Thyroid gland (tissue), 4 donors: ENCODE measurements around the gene MIEN1. TPM values are rescaled to one million over a fixed set of nuclear protein-coding genes. Genes with fewer than 3 reads are reported as not detected.
"Not testable (repeated sequence)": the region's sequence is repeated elsewhere in the genome, so short reads cannot be mapped to it uniquely, and the experiment has no call there.

Source experiments
- DNase-seq, 2 donors: peaks; one replicate each; pipeline ENCODE4 v3.0.0-alpha.2; 2019
- H3K27ac ChIP-seq, 3 donors: fragments of 200-600 bp; sonication (generic); 1 replicate in 2 of 3; 2 replicates in 1 of 3; pipeline ENCODE4 v1.5.1; 2016 to 2019; ENCODE audit warnings: mild to moderate bottlenecking in 1 of 3, moderate library complexity in 1 of 3
- H3K27me3 ChIP-seq: fragments of 200-600 bp; sonication (generic); one replicate; pipeline ENCODE4 v1.5.1; 2019
- H3K36me3 ChIP-seq, 2 donors: fragments of 200-600 bp; sonication (generic); one replicate each; pipeline ENCODE4 v1.5.1; 2016 to 2019
- H3K4me1 ChIP-seq, 2 donors: fragments of 200-600 bp; sonication (generic); one replicate each; pipeline ENCODE4 v1.5.1; 2017 to 2019
- H3K4me3 ChIP-seq, 3 donors: fragments of 200-600 bp; sonication (generic); replicated peaks in 1 of 3; 1 replicate in 2 of 3; 2 replicates in 1 of 3; pipeline ENCODE4 v1.5.1; 2016; ENCODE audit warnings: mild to moderate bottlenecking in 1 of 3
- H3K9me3 ChIP-seq: fragments of 200-600 bp; sonication (generic); one replicate; pipeline ENCODE4 v1.5.1; 2017
- CTCF ChIP-seq, 6 experiments: fragments of 200-600 bp in 3 of 6; fragments of 450-650 bp in 3 of 6; sonication (generic) in 3 of 6; IDR thresholded peaks; one replicate each; pipeline ENCODE4 v1.5.1; 2016 to 2019; ENCODE audit warnings: antibody characterized with exemption in 6 of 6, mild to moderate bottlenecking in 2 of 6, inconsistent platforms in 1 of 6, moderate library complexity in 1 of 6
- POLR2A ChIP-seq, 2 donors: fragments of 450-650 bp; IDR thresholded peaks; one replicate each; pipeline ENCODE4 v1.6.1; 2017; ENCODE audit warnings: antibody characterized with exemption in 2 of 2, mild to moderate bottlenecking in 2 of 2, moderate library complexity in 1 of 2
- WGBS, 2 donors: methylation state at CpG; one replicate each; pipeline ENCODE4 v1.1.5; 2017; 5-methylcytosine and 5-hydroxymethylcytosine counted together
- intact Hi-C: fragments of 100-400 bp; cut with DNase I; formaldehyde crosslinking; loops from one replicate; pipeline ENCODE4 v1.15.1; 2023
- total RNA-seq, 4 donors: library from RNA; depleted of rRNA; stranded (reverse); fragments of >200 nt; gene quantifications; one replicate each; pipeline ENCODE4 v1.2.3, GENCODE V29; 2016

Gene MIEN1
- total RNA-seq, 4 donors from 2014 or later = 39.8 to 134 (median 70.3) TPM

- Histone ChIP-seq H3K27me3 (no peaks in the 10 kb centered on the region), H3K9me3 (no peaks in the 10 kb centered on the region), H3K4me1 (peaks cover 47 to 55% of the 10 kb centered on the region in 2 donors), H3K27ac (peak overlapping the region; percentile 90 to 97 (median 92)), H3K4me3 (peak overlapping the region; percentile 13 to 91 (median 70)), H3K36me3 (no peaks in the 10 kb centered on the region)
- DNase-seq = no peak
- WGBS, 2 donors = 13 to 23% methylated on average over 10 of the region's 10 CpGs
- TF ChIP-seq CTCF (IDR thresholded peaks at IDR 0.05) (no peak), POLR2A (IDR thresholded peaks at IDR 0.05) (no peak)
- intact Hi-C loops = no loop called here
Measured at GRCh38 chr17:39701012-39701783, 29.1 kb downstream of the MIEN1 start.

GRCh38 chr17:39700148-39700987 is 30.0 kb downstream of the MIEN1 start:
- peak overlapping the region; percentile 13 to 91 (median 70) for H3K4me3 ChIP-seq
- H3K27ac ChIP-seq = peak overlapping the region; percentile 90 to 97 (median 92)
- H3K27me3 ChIP-seq = no peaks in the 10 kb centered on the region
- no peaks in the 10 kb centered on the region for H3K9me3 ChIP-seq
- H3K36me3 ChIP-seq = no peaks in the 10 kb centered on the region
- peaks cover 40 to 49% of the 10 kb centered on the region in 2 donors for H3K4me1 ChIP-seq
- DNase-seq = peak; percentile 64 to 67
- TF ChIP-seq POLR2A (IDR thresholded peaks at IDR 0.05) (no peak), CTCF (IDR thresholded peaks at IDR 0.05) (no peak)
- WGBS, 2 donors = 2 to 3% methylated on average over 26 to 38 of the region's 57 CpGs
- intact Hi-C loops = no loop called here

GRCh38 chr17:39699818-39700147 is 30.5 kb downstream of the MIEN1 start, which contains the start of gene ERBB2:
Gene ERBB2 (plus strand): TSS chr17:39700064. CDS start chr17:39700239, 175 bp downstream.
- Histone ChIP-seq H3K27me3 (no peaks in the 10 kb centered on the region), H3K4me3 (peak within 1 kb of the TSS; percentile 13 to 91 (median 70)), H3K4me1 (peaks cover 34 to 43% of the 10 kb centered on the region in 2 donors), H3K27ac (peak within 1 kb of the TSS; percentile 90 to 97 (median 92)), H3K36me3 (no peaks in the 10 kb centered on the region), H3K9me3 (no peaks in the 10 kb centered on the region)
- 1 to 2% methylated on average over 16 to 17 of the region's 20 CpGs for WGBS, 2 donors
- peak; percentile 89 to 90 for DNase-seq
- TF ChIP-seq POLR2A (IDR thresholded peaks at IDR 0.05) (peak in 1 of 2 donors; percentile 94), CTCF (IDR thresholded peaks at IDR 0.05) (no peak)
- intact Hi-C loops = no loop called here

GRCh38 chr17:39699157-39699817 is 31.0 kb downstream of the MIEN1 start:
- WGBS, 2 donors = 45 to 46% methylated on average over 11 of the region's 11 CpGs
- Histone ChIP-seq H3K4me3 (peak overlapping the region in 1 of 3 donors; percentile 91), H3K27ac (peak overlapping the region; percentile 76 to 97 (median 90)), H3K4me1 (peaks cover 29 to 38% of the 10 kb centered on the region in 2 donors)
- H3K27me3 ChIP-seq, DNase-seq, H3K36me3 ChIP-seq, intact Hi-C loops, H3K9me3 ChIP-seq: not testable (repeated sequence)

GRCh38 chr17:39697961-39698360 is 32.4 kb downstream of the MIEN1 start:
- H3K4me3 ChIP-seq = no peak overlapping the region
- peaks cover 16 to 25% of the 10 kb centered on the region in 2 donors for H3K4me1 ChIP-seq
- no peaks in the 10 kb centered on the region for H3K36me3 ChIP-seq
- no peak for DNase-seq
- TF ChIP-seq POLR2A (IDR thresholded peaks at IDR 0.05) (no peak), CTCF (IDR thresholded peaks at IDR 0.05) (no peak)
- no peaks in the 10 kb centered on the region for H3K27me3 ChIP-seq
- intact Hi-C loops = no loop called here
- no peaks in the 10 kb centered on the region for H3K9me3 ChIP-seq
- no peak overlapping the region for H3K27ac ChIP-seq
- WGBS, 2 donors = 94 to 95% methylated on average over 5 of the region's 5 CpGs
